Measurements from ENCODE around the gene ACSM4. TPM values are rescaled to one million over a fixed set of nuclear protein-coding genes. Genes with fewer than 3 reads are reported as not detected.
A peak's percentile ranks its signal among the peaks of the same experiment; 100 is the strongest.
"Not testable (repeated sequence)": the region's sequence is repeated elsewhere in the genome, so short reads cannot be mapped to it uniquely, and the experiment has no call there.

Gene ACSM4
- total RNA-seq, 2 experiments from 2014 or later = not detected

DNA sequence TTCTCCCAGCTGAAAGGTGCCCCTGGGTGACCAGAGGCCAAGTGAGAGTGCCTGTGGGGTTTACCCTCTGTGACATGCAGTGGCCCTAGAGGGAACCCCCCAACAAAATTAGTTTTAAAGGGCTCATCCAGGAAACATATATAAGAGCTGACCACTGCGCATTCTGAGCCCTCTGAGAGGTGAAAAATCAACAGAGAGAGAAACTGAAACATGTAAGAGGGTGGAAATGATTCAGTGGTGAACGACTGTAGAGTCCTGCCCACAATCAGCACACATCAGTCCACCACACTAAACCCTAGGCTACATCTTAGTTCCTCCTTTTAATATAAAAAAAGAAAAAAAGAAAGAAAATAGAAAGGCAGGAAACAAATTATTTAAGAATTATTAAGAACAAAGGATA, 21.0 kb upstream of the ACSM4 start:
- no peak overlapping the region for H3K4me2 ChIP-seq (ENCODE audit: low read length)
- H2AFZ ChIP-seq (ENCODE audit: low read length) = no peak overlapping the region
- no TSS peak for BruUV-seq (replicated peaks)

DNA sequence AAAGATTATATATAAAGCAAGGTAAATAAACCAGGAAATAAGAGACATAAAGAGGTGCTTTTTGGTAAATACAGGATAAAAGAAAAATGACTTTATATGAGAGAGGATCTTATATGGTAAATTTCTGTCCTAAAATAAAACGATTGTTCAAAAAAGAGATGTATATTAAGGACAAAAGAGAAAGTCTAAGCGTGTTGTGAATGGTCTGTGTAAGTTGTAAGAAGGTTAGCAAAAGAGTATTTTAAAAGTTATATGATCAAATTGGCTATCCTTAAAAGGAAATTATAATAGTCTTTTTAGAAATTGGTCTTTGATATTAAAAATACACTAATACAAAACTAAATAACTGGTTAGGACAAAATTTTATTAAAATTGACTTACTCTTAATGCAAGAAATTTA, 14.1 kb upstream of the ACSM4 start:
- POLR2A ChIA-PET = no interaction called here
- Histone ChIP-seq H2AFZ (ENCODE audit: low read length) (no peak overlapping the region), H3K27ac (ENCODE audit: low read depth, low read length, poor library complexity, severe bottlenecking) (no peak overlapping the region), H3K4me2 (ENCODE audit: low read length) (no peak overlapping the region), H3K9me2 (ENCODE audit: insufficient read depth, low read length) (no peaks in the 10 kb centered on the region), H3K9me3 (ENCODE audit: low read length) (peaks cover 11% of the 10 kb centered on the region; the same call in 1 of the 2 replicates), H3K4me1 (ENCODE audit: insufficient read depth, low read length, poor library complexity, severe bottlenecking) (no peaks in the 10 kb centered on the region), H4K20me1 (ENCODE audit: insufficient read depth, low read length) (no peaks in the 10 kb centered on the region), H3K4me3 (ENCODE audit: low read depth, low read length, poor library complexity, severe bottlenecking) (no peak overlapping the region), H3K79me2 (ENCODE audit: insufficient read depth, low read depth, low read length) (no peaks in the 10 kb centered on the region), H3K36me3 (ENCODE audit: insufficient read depth, low read length) (no peaks in the 10 kb centered on the region)
- intact Hi-C loops (cut with micrococcal nuclease; ENCODE audit: unreplicated experiment) = no loop called here
- CTCF ChIA-PET (ENCODE audit: unreplicated experiment) = no interaction called here
- peak; percentile 36 for DNase-seq (ENCODE audit: low spot score)
- no TSS peak for BruUV-seq (replicated peaks)
- no peak for TF ChIP-seq EZH2phosphoT487 (IDR thresholded peaks at IDR 0.05; ENCODE audit: borderline replicate concordance, low read depth, low read length)
- TF ChIP-seq, protein P1, sequence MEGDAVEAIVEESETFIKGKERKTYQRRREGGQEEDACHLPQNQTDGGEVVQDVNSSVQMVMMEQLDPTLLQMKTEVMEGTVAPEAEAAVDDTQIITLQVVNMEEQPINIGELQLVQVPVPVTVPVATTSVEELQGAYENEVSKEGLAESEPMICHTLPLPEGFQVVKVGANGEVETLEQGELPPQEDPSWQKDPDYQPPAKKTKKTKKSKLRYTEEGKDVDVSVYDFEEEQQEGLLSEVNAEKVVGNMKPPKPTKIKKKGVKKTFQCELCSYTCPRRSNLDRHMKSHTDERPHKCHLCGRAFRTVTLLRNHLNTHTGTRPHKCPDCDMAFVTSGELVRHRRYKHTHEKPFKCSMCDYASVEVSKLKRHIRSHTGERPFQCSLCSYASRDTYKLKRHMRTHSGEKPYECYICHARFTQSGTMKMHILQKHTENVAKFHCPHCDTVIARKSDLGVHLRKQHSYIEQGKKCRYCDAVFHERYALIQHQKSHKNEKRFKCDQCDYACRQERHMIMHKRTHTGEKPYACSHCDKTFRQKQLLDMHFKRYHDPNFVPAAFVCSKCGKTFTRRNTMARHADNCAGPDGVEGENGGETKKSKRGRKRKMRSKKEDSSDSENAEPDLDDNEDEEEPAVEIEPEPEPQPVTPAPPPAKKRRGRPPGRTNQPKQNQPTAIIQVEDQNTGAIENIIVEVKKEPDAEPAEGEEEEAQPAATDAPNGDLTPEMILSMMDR (conservative IDR thresholded peaks at IDR 0.05; ENCODE audit: low read length) = no peak

More for the DNA sequence above, 21.0 kb upstream of the ACSM4 start:
- Histone ChIP-seq H3K4me1 (ENCODE audit: insufficient read depth, low read length, poor library complexity, severe bottlenecking) (no peaks in the 10 kb centered on the region), H3K79me2 (ENCODE audit: insufficient read depth, low read depth, low read length) (no peaks in the 10 kb centered on the region), H3K27ac (ENCODE audit: low read depth, low read length, poor library complexity, severe bottlenecking) (no peak overlapping the region), H3K9me3 (ENCODE audit: low read length) (no peaks in the 10 kb centered on the region), H3K9me2 (ENCODE audit: insufficient read depth, low read length) (no peaks in the 10 kb centered on the region), H3K36me3 (ENCODE audit: insufficient read depth, low read length) (no peaks in the 10 kb centered on the region), H4K20me1 (ENCODE audit: insufficient read depth, low read length) (no peaks in the 10 kb centered on the region), H3K4me3 (ENCODE audit: low read depth, low read length, poor library complexity, severe bottlenecking) (no peak overlapping the region)
- ChIA-PET CTCF (ENCODE audit: unreplicated experiment) (no interaction called here), POLR2A (no interaction called here)
- DNase-seq (ENCODE audit: low spot score) = no peak
- no peak for TF ChIP-seq EZH2phosphoT487 (IDR thresholded peaks at IDR 0.05; ENCODE audit: borderline replicate concordance, low read depth, low read length)
- TF ChIP-seq, protein P1 (conservative IDR thresholded peaks at IDR 0.05; ENCODE audit: low read length) = no peak
- intact Hi-C loops (cut with micrococcal nuclease; ENCODE audit: unreplicated experiment) = no loop called here

DNA sequence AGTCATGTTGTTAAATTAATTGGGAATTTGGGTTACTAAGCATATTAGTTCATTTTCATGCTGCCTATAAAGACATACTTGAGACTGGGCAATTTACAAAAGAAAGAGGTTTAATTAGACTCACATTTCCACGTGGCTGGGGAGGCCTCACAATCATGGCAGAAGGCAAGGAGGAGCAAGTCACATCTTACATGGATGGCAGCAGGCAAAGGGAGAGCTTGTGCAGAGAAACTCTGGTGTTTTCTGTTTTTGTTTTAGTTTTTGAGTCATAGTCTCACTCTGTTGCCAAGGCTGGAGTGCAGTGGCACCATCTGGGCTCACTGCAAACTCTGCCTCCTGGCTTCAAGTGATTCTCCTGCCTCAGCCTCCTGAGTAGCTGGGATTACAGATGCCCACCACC, 13.3 kb upstream of the ACSM4 start:
- CTCF ChIA-PET (ENCODE audit: unreplicated experiment); H4K20me1 ChIP-seq (ENCODE audit: insufficient read depth, low read length); DNase-seq (ENCODE audit: low spot score); H3K79me2 ChIP-seq (ENCODE audit: insufficient read depth, low read depth, low read length); intact Hi-C loops (cut with micrococcal nuclease; ENCODE audit: unreplicated experiment); BruUV-seq (replicated peaks); H3K27ac ChIP-seq (ENCODE audit: low read depth, low read length, poor library complexity, severe bottlenecking); H3K4me3 ChIP-seq (ENCODE audit: low read depth, low read length, poor library complexity, severe bottlenecking); H2AFZ ChIP-seq (ENCODE audit: low read length); H3K36me3 ChIP-seq (ENCODE audit: insufficient read depth, low read length); H3K4me1 ChIP-seq (ENCODE audit: insufficient read depth, low read length, poor library complexity, severe bottlenecking); H3K9me2 ChIP-seq (ENCODE audit: insufficient read depth, low read length); H3K4me2 ChIP-seq (ENCODE audit: low read length); POLR2A ChIA-PET: not testable (repeated sequence)
- peaks cover 11% of the 10 kb centered on the region; the same call in 1 of the 2 replicates for H3K9me3 ChIP-seq (ENCODE audit: low read length)
